K562 (cell line): Measurements from ENCODE around the gene FADS6. TPM values are rescaled to one million over a fixed set of nuclear protein-coding genes. Genes with fewer than 3 reads are reported as not detected.

Source experiments
- ARID1B ChIP-seq: fragments of 450-650 bp; IDR thresholded peaks from 2 replicates; pipeline ENCODE4 v1.6.1; 2016; ENCODE audit warnings: antibody characterized with exemption, mild to moderate bottlenecking, inconsistent platforms
- CHD7 ChIP-seq: fragments of 200-600 bp; sonication (generic); IDR thresholded peaks from one replicate; pipeline ENCODE4 v1.6.1; 2012; ENCODE audit warnings: mild to moderate bottlenecking, low read depth, low read length, inconsistent platforms
- HOXB6 ChIP-seq: fragments of 250-450 bp; sonication (Bioruptor Pico); IDR thresholded peaks from 2 replicates; pipeline ENCODE4 v1.5.1; 2022; ENCODE audit warnings: mild to moderate bottlenecking, borderline replicate concordance
- polyA plus RNA-seq, 8 experiments: library from polyadenylated mRNA; depleted of rRNA in 4 of 8; stranded (reverse) in 5 of 8; unstranded in 3 of 8; fragments of >200 nt; fragmentation: Nextera tagmentation in 2 of 8; fragmentation: Illumina TruSeq in 1 of 8; extraction: Ambion mirVana in 2 of 8; extraction: Trizol in 1 of 8; gene quantifications; 2 replicates each; pipeline versions ENCODE4 v1.2.1 to v1.2.3, GENCODE V29; 2011 to 2014; ENCODE audit warnings: inconsistent platforms in 1 of 8, missing spikeins in 1 of 8
- total RNA-seq, 7 experiments: library from RNA; depleted of rRNA in 6 of 7; stranded (reverse); fragments of >200 nt in 6 of 7; fragmentation: Illumina TruSeq in 2 of 7; extraction: Trizol in 2 of 7; gene quantifications; 2 replicates each; pipeline versions ENCODE4 v1.2.1 to v1.2.3, GENCODE V29; 2011 to 2021; ENCODE audit warnings: low replicate concordance in 1 of 7
- TF ChIP-seq, protein P1 (sequence below): fragments of 450-650 bp; conservative IDR thresholded peaks from 2 replicates; pipeline ENCODE4 v1.6.1; 2016; ENCODE audit warnings: missing genetic modification characterization, low read depth, mild to moderate bottlenecking, control low read depth, missing compliant biosample characterization

The FADS6 gene
- total and polyA plus RNA-seq, 9 of the 15 experiments (the other 6 are each of a cell fraction or from before 2014, with no cell fraction given), result 0.18 to 0.22 TPM; not detected in 7

GRCh38 chr17:74882517-74883240 lies 10.8 kb downstream of the FADS6 start (continued):
- TF ChIP-seq CHD7, result no peak
- TF ChIP-seq ARID1B, result no peak
- TF ChIP-seq, protein P1, sequence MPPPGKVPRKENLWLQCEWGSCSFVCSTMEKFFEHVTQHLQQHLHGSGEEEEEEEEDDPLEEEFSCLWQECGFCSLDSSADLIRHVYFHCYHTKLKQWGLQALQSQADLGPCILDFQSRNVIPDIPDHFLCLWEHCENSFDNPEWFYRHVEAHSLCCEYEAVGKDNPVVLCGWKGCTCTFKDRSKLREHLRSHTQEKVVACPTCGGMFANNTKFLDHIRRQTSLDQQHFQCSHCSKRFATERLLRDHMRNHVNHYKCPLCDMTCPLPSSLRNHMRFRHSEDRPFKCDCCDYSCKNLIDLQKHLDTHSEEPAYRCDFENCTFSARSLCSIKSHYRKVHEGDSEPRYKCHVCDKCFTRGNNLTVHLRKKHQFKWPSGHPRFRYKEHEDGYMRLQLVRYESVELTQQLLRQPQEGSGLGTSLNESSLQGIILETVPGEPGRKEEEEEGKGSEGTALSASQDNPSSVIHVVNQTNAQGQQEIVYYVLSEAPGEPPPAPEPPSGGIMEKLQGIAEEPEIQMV (tag), result no peak
- TF ChIP-seq HOXB6 (CRISPR knock-in tag), result no peak
